ENCODE data around the gene ACTMAP. TPM values are rescaled to one million over a fixed set of nuclear protein-coding genes. Genes with fewer than 3 reads are reported as not detected.

ACTMAP gene
- total RNA-seq, 2 experiments from 2014 or later = 15.0 to 18.0 TPM

GRCh38 chr19:40707615-40708014 lies 42.7 kb downstream of the ACTMAP start:
- H3K27ac Mint-ChIP-seq = no peak overlapping the region
- intact Hi-C loops (cut with DNase I, micrococcal nuclease) = no loop called here
- H3K27me3 Mint-ChIP-seq = no peaks in the 10 kb centered on the region
- no peaks in the 10 kb centered on the region for H3K9me3 Mint-ChIP-seq (ENCODE audit: low read depth)
- H3K4me3 Mint-ChIP-seq = no peak overlapping the region
- POLR2A ChIA-PET = no interaction called here
- no peak for ATAC-seq
- H3K36me3 Mint-ChIP-seq (ENCODE audit: low read depth) = peaks cover 35% of the 10 kb centered on the region
- H3K4me1 Mint-ChIP-seq = peaks cover 5% of the 10 kb centered on the region
- DNase-seq = no peak
- CTCF ChIA-PET = interaction anchor here (0.6 kb wide), 1 partner anchor 33 kb away, joined by 4 read pairs; no protein-coding TSS in a partner anchor

- ATAC-seq (no peak), DNase-seq (no peak)
- H3K9me3 Mint-ChIP-seq (ENCODE audit: low read depth) = no peaks in the 10 kb centered on the region
- ChIA-PET CTCF (interaction anchor here (0.7 kb wide), 1 partner anchor 1536 kb away, joined by 4 read pairs; no protein-coding TSS in a partner anchor), POLR2A (no interaction called here)
- H3K36me3 Mint-ChIP-seq (ENCODE audit: low read depth) = peaks cover 33% of the 10 kb centered on the region
- H3K4me3 Mint-ChIP-seq = no peak overlapping the region
- no peak overlapping the region for H3K27ac Mint-ChIP-seq
- H3K27me3 Mint-ChIP-seq = no peaks in the 10 kb centered on the region
- H3K4me1 Mint-ChIP-seq = no peaks in the 10 kb centered on the region
- intact Hi-C loops (cut with DNase I, micrococcal nuclease) = no loop called here
Observed at GRCh38 chr19:40705950-40706619, 44.2 kb downstream of the ACTMAP start.

GRCh38 chr19:40705362-40705651 lies 45.0 kb downstream of the ACTMAP start:
- intact Hi-C loops (cut with DNase I, micrococcal nuclease) = no loop called here
- ATAC-seq (no peak), DNase-seq (no peak)
- no peaks in the 10 kb centered on the region for H3K27me3 Mint-ChIP-seq
- no peak overlapping the region for H3K27ac Mint-ChIP-seq
- H3K4me3 Mint-ChIP-seq = no peak overlapping the region
- H3K9me3 Mint-ChIP-seq (ENCODE audit: low read depth) = no peaks in the 10 kb centered on the region
- H3K4me1 Mint-ChIP-seq = no peaks in the 10 kb centered on the region
- ChIA-PET CTCF (no interaction called here), POLR2A (no interaction called here)
- H3K36me3 Mint-ChIP-seq (ENCODE audit: low read depth) = peaks cover 34% of the 10 kb centered on the region

- intact Hi-C loops (cut with DNase I, micrococcal nuclease) = no loop called here
- POLR2A ChIA-PET = no interaction called here
- no peak overlapping the region for H3K4me3 Mint-ChIP-seq
- CTCF ChIA-PET = interaction anchor here (0.6 kb wide), 1 partner anchor 101 kb away, joined by 3 read pairs; no protein-coding TSS in a partner anchor
- no peaks in the 10 kb centered on the region for H3K9me3 Mint-ChIP-seq (ENCODE audit: low read depth)
- H3K4me1 Mint-ChIP-seq = no peaks in the 10 kb centered on the region
- no peak overlapping the region for H3K27ac Mint-ChIP-seq
- ATAC-seq (no peak), DNase-seq (no peak)
- H3K36me3 Mint-ChIP-seq (ENCODE audit: low read depth) = peaks cover 32% of the 10 kb centered on the region
- no peaks in the 10 kb centered on the region for H3K27me3 Mint-ChIP-seq
Observed at GRCh38 chr19:40704491-40705361, 45.6 kb downstream of the ACTMAP start.

GRCh38 chr19:40703029-40703755 lies 47.1 kb downstream of the ACTMAP start:
- CTCF ChIA-PET = interaction anchor here (0.7 to 1.0 kb wide), 2 partner anchors 39 to 116 kb away, joined by 3 to 4 read pairs; no protein-coding TSS in a partner anchor
- no peak overlapping the region for H3K27ac Mint-ChIP-seq
- no peak overlapping the region for H3K4me3 Mint-ChIP-seq
- H3K27me3 Mint-ChIP-seq = no peaks in the 10 kb centered on the region
- POLR2A ChIA-PET = no interaction called here
- intact Hi-C loops (cut with DNase I, micrococcal nuclease) = no loop called here
- H3K36me3 Mint-ChIP-seq (ENCODE audit: low read depth) = peaks cover 25% of the 10 kb centered on the region
- ATAC-seq (no peak), DNase-seq (no peak)
- no peaks in the 10 kb centered on the region for H3K9me3 Mint-ChIP-seq (ENCODE audit: low read depth)
- no peaks in the 10 kb centered on the region for H3K4me1 Mint-ChIP-seq

GRCh38 chr19:40702337-40703012 lies 47.8 kb downstream of the ACTMAP start:
- no peak for ATAC-seq
- DNase-seq = no peak
- Mint-ChIP-seq H3K9me3 (ENCODE audit: low read depth) (no peaks in the 10 kb centered on the region), H3K4me3 (no peak overlapping the region), H3K27ac (no peak overlapping the region), H3K4me1 (no peaks in the 10 kb centered on the region), H3K27me3 (no peaks in the 10 kb centered on the region), H3K36me3 (ENCODE audit: low read depth) (peaks cover 25% of the 10 kb centered on the region)
- intact Hi-C loops (cut with DNase I, micrococcal nuclease) = no loop called here
- ChIA-PET POLR2A (no interaction called here), CTCF (interaction anchor here (0.7 kb wide), 1 partner anchor 40 kb away, joined by 3 read pairs; no protein-coding TSS in a partner anchor)

GRCh38 chr19:40701758-40702157 lies 48.5 kb downstream of the ACTMAP start:
- intact Hi-C loops (cut with DNase I, micrococcal nuclease) = no loop called here
- Mint-ChIP-seq H3K27me3 (no peaks in the 10 kb centered on the region), H3K4me1 (no peaks in the 10 kb centered on the region), H3K4me3 (no peak overlapping the region), H3K36me3 (ENCODE audit: low read depth) (peaks cover 25% of the 10 kb centered on the region), H3K27ac (no peak overlapping the region), H3K9me3 (ENCODE audit: low read depth) (no peaks in the 10 kb centered on the region)
- no peak for DNase-seq
- ATAC-seq = no peak
- ChIA-PET POLR2A (no interaction called here), CTCF (no interaction called here)

- H3K27me3 Mint-ChIP-seq = no peaks in the 10 kb centered on the region
- H3K4me1 Mint-ChIP-seq = no peaks in the 10 kb centered on the region
- no peak for ATAC-seq
- POLR2A ChIA-PET = interaction anchor here (0.6 kb wide), 1 partner anchor 952 kb away, joined by 3 read pairs; no protein-coding TSS in a partner anchor
- no peak overlapping the region for H3K4me3 Mint-ChIP-seq
- H3K9me3 Mint-ChIP-seq (ENCODE audit: low read depth) = no peaks in the 10 kb centered on the region
- intact Hi-C loops (cut with DNase I, micrococcal nuclease) = no loop called here
- H3K36me3 Mint-ChIP-seq (ENCODE audit: low read depth) = peaks cover 22% of the 10 kb centered on the region
- CTCF ChIA-PET = no interaction called here
- DNase-seq = no peak
- H3K27ac Mint-ChIP-seq = no peak overlapping the region
Observed at GRCh38 chr19:40700083-40700482, 50.2 kb downstream of the ACTMAP start.

- no peak overlapping the region for H3K4me3 Mint-ChIP-seq
- H3K36me3 Mint-ChIP-seq (ENCODE audit: low read depth) = peaks cover 6% of the 10 kb centered on the region
- H3K27me3 Mint-ChIP-seq = no peaks in the 10 kb centered on the region
- CTCF ChIA-PET = interaction anchor here (0.6 to 1.3 kb wide), 2 partner anchors 14 to 1524 kb away, joined by 3 to 4 read pairs; no protein-coding TSS in a partner anchor
- no peaks in the 10 kb centered on the region for H3K4me1 Mint-ChIP-seq
- H3K9me3 Mint-ChIP-seq (ENCODE audit: low read depth) = no peaks in the 10 kb centered on the region
- no peak overlapping the region for H3K27ac Mint-ChIP-seq
- POLR2A ChIA-PET = no interaction called here
- intact Hi-C loops (cut with DNase I, micrococcal nuclease) = no loop called here
- DNase-seq = no peak
- no peak for ATAC-seq
Observed at GRCh38 chr19:40697007-40697406, 53.3 kb downstream of the ACTMAP start.

- ChIA-PET POLR2A (no interaction called here), CTCF (interaction anchor here (1.3 kb wide), 1 partner anchor 13 kb away, joined by 4 read pairs; no protein-coding TSS in a partner anchor)
- no peaks in the 10 kb centered on the region for H3K27me3 Mint-ChIP-seq
- no peak overlapping the region for H3K27ac Mint-ChIP-seq
- H3K9me3 Mint-ChIP-seq (ENCODE audit: low read depth) = no peaks in the 10 kb centered on the region
- H3K36me3 Mint-ChIP-seq (ENCODE audit: low read depth) = peaks cover 4% of the 10 kb centered on the region
- intact Hi-C loops (cut with DNase I, micrococcal nuclease) = no loop called here
- no peak overlapping the region for H3K4me3 Mint-ChIP-seq
- H3K4me1 Mint-ChIP-seq = peaks cover 5% of the 10 kb centered on the region
- ATAC-seq (no peak), DNase-seq (no peak)
Observed at GRCh38 chr19:40695881-40696280, 54.4 kb downstream of the ACTMAP start.

GRCh38 chr19:40693896-40694295 lies 56.4 kb downstream of the ACTMAP start:
- ChIA-PET POLR2A (interaction anchor here (0.6 kb wide), 2 partner anchors 99 to 1546 kb away, joined by 3 read pairs; no protein-coding TSS in a partner anchor), CTCF (no interaction called here)
- ATAC-seq (no peak), DNase-seq (no peak)
- no peak overlapping the region for H3K4me3 Mint-ChIP-seq
- intact Hi-C loops (cut with DNase I, micrococcal nuclease) = no loop called here
- peaks cover 5% of the 10 kb centered on the region for H3K4me1 Mint-ChIP-seq
- H3K9me3 Mint-ChIP-seq (ENCODE audit: low read depth) = no peaks in the 10 kb centered on the region
- no peaks in the 10 kb centered on the region for H3K36me3 Mint-ChIP-seq (ENCODE audit: low read depth)
- no peaks in the 10 kb centered on the region for H3K27me3 Mint-ChIP-seq
- no peak overlapping the region for H3K27ac Mint-ChIP-seq

All from activated CD4-positive, alpha-beta T cell treated with anti-CD3 and anti-CD28 coated beads for 36 hours (primary cell).